ENCODE data around the gene RGS3. TPM values are rescaled to one million over a fixed set of nuclear protein-coding genes. Genes with fewer than 3 reads are reported as not detected.

The RGS3 gene
- polyA plus RNA-seq, 1 of the 3 experiments (the other 2 are of a cell fraction), result 50.6 TPM

- POLR2A ChIA-PET, result no interaction called here
Observed at GRCh38 chr9:113622600-113623400, 159.3 kb downstream of the RGS3 start.

More at GRCh38 chr9:113622600-113623400, 159.3 kb downstream of the RGS3 start:
- Histone ChIP-seq H3K9me3 (no peaks in the 10 kb centered on the region), H4K20me1 (ENCODE audit: insufficient read depth) (no peaks in the 10 kb centered on the region), H3K79me2 (ENCODE audit: insufficient read depth) (no peaks in the 10 kb centered on the region), H3K9ac (peak overlapping the region; percentile 38; the same call in 1 of the 2 replicates), H3K4me1 (ENCODE audit: control insufficient read depth in 1 of 2, insufficient read depth in 2 of 2, low read depth in 1 of 2, low read length in 1 of 2) (peaks cover 36 to 46% of the 10 kb centered on the region in 2 experiments), H3K4me2 (peak overlapping the region; percentile 52), H2AFZ (ENCODE audit: low read depth) (no peak overlapping the region), H3K36me3 (replicated peaks in 1 of 2; ENCODE audit: control insufficient read depth in 1 of 2, insufficient read depth in 2 of 2, low read length in 1 of 2) (no peaks in the 10 kb centered on the region), H3K4me3 (ENCODE audit: low read depth in 2 of 2, low read length in 1 of 2) (no peak overlapping the region), H3K27ac (ENCODE audit: low read depth in 2 of 2, low read length in 1 of 2) (peak overlapping the region; percentile 88 to 100; a peak in 3 of 4 replicates), H3K27me3 (ENCODE audit: insufficient read depth) (no peaks in the 10 kb centered on the region), H3K9me2 (no peaks in the 10 kb centered on the region), H3F3A (replicated peaks; ENCODE audit: insufficient read depth) (peaks cover 31% of the 10 kb centered on the region)
- CTCF ChIA-PET, result interaction anchor here (0.9 to 1.3 kb wide), 7 partner anchors 11 to 177 kb away, joined by 3 to 4 read pairs (median 4); no protein-coding TSS in a partner anchor
- no peak for DNase-seq
- 47% methylated on average over 6 of the region's 8 CpGs for WGBS (ENCODE audit: low lambda C conversion rate)
- 0 out of 2 replicates have a peak, but pooled peaks have one; percentile 10 for TF ChIP-seq NFIC (IDR thresholded peaks at IDR 0.05; ENCODE audit: borderline replicate concordance)
- TF ChIP-seq YY1 (IDR thresholded peaks at IDR 0.05; ENCODE audit: low read depth), result peak; percentile 33; the same call in 1 of the 2 replicates
- peak; percentile 71 for TF ChIP-seq TCF12 (IDR thresholded peaks at IDR 0.05)
- TF ChIP-seq, protein P1, sequence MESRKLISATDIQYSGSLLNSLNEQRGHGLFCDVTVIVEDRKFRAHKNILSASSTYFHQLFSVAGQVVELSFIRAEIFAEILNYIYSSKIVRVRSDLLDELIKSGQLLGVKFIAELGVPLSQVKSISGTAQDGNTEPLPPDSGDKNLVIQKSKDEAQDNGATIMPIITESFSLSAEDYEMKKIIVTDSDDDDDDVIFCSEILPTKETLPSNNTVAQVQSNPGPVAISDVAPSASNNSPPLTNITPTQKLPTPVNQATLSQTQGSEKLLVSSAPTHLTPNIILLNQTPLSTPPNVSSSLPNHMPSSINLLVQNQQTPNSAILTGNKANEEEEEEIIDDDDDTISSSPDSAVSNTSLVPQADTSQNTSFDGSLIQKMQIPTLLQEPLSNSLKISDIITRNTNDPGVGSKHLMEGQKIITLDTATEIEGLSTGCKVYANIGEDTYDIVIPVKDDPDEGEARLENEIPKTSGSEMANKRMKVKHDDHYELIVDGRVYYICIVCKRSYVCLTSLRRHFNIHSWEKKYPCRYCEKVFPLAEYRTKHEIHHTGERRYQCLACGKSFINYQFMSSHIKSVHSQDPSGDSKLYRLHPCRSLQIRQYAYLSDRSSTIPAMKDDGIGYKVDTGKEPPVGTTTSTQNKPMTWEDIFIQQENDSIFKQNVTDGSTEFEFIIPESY (IDR thresholded peaks at IDR 0.05; ENCODE audit: borderline replicate concordance, low read depth), result no peak
- peak; percentile 60 for TF ChIP-seq JUND (IDR thresholded peaks at IDR 0.05)
- peak; percentile 82 for TF ChIP-seq FOSL2 (IDR thresholded peaks at IDR 0.05; ENCODE audit: borderline replicate concordance, low read depth)
- TF ChIP-seq EP300 (IDR thresholded peaks at IDR 0.05; ENCODE audit: borderline replicate concordance in 1 of 2, low read depth in 1 of 2, low read length in 1 of 2), result peak in 1 of 2 experiments; percentile 59; a peak in 2 of 4 replicates
- TF ChIP-seq USF2 (IDR thresholded peaks at IDR 0.05; ENCODE audit: borderline replicate concordance, low read depth, low read length), result no peak
- no peak for TF ChIP-seq RXRA (IDR thresholded peaks at IDR 0.05; ENCODE audit: borderline replicate concordance, low read depth)
- TF ChIP-seq TEAD4 (IDR thresholded peaks at IDR 0.05; ENCODE audit: borderline replicate concordance, insufficient read depth), result peak; percentile 55; the same call in 1 of the 2 replicates
- TF ChIP-seq USF1 (IDR thresholded peaks at IDR 0.05; ENCODE audit: borderline replicate concordance, low read depth), result no peak; the same call in 1 of the 2 replicates
- TF ChIP-seq, protein P2, sequence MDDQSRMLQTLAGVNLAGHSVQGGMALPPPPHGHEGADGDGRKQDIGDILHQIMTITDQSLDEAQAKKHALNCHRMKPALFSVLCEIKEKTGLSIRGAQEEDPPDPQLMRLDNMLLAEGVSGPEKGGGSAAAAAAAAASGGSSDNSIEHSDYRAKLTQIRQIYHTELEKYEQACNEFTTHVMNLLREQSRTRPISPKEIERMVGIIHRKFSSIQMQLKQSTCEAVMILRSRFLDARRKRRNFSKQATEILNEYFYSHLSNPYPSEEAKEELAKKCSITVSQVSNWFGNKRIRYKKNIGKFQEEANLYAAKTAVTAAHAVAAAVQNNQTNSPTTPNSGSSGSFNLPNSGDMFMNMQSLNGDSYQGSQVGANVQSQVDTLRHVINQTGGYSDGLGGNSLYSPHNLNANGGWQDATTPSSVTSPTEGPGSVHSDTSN (IDR thresholded peaks at IDR 0.05), result 0 out of 2 replicates have a peak, but pooled peaks have one; percentile 24
- TF ChIP-seq SMC3 (IDR thresholded peaks at IDR 0.05; ENCODE audit: low read depth, low read length), result no peak
- TF ChIP-seq POLR2AphosphoS5 (IDR thresholded peaks at IDR 0.05; ENCODE audit: low read depth, low read length), result no peak
